Measurements from ENCODE around the gene SLC51A. TPM values are rescaled to one million over a fixed set of nuclear protein-coding genes. Genes with fewer than 3 reads are reported as not detected.
"Not testable (repeated sequence)": the region's sequence is repeated elsewhere in the genome, so short reads cannot be mapped to it uniquely, and the experiment has no call there.

The SLC51A gene
- total RNA-seq, 2 experiments from 2014 or later, result not detected

DNA sequence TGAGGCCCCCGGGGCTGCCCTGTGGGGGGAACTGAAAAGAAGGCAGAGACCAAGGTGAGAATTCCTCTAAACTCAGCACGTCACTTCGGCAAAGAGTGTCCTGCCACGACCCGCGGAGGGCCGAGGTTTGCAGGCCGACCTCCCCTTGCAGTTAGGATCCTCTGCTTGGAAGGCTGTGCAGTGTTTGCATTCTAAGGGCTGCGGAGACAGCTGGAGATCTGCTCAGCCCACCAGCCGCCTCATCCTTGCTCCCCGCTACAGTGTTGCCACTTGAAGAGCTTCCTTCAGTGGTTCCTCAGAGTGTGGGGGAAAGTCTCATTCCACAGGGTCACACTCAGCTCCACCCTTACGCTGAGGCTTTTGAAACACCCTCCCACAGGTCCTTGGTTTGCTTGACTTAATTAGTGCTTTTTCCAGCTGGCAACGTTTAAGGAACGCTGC, 10.8 kb downstream of the SLC51A start:
- H3K27ac Mint-ChIP-seq, result no peak overlapping the region
- no peaks in the 10 kb centered on the region for H3K4me1 Mint-ChIP-seq
- no peak overlapping the region for H3K4me3 Mint-ChIP-seq
- DNase-seq (no peak), ATAC-seq (ENCODE audit: low read depth) (no peak)
- peaks cover 2% of the 10 kb centered on the region for H3K27me3 Mint-ChIP-seq
- POLR2A ChIA-PET, result interaction anchor here (1.1 kb wide), 1 partner anchor 7 kb away, joined by 3 read pairs; no protein-coding TSS in a partner anchor
- no peaks in the 10 kb centered on the region for H3K9me3 Mint-ChIP-seq
- H3K36me3 Mint-ChIP-seq, result no peaks in the 10 kb centered on the region

DNA sequence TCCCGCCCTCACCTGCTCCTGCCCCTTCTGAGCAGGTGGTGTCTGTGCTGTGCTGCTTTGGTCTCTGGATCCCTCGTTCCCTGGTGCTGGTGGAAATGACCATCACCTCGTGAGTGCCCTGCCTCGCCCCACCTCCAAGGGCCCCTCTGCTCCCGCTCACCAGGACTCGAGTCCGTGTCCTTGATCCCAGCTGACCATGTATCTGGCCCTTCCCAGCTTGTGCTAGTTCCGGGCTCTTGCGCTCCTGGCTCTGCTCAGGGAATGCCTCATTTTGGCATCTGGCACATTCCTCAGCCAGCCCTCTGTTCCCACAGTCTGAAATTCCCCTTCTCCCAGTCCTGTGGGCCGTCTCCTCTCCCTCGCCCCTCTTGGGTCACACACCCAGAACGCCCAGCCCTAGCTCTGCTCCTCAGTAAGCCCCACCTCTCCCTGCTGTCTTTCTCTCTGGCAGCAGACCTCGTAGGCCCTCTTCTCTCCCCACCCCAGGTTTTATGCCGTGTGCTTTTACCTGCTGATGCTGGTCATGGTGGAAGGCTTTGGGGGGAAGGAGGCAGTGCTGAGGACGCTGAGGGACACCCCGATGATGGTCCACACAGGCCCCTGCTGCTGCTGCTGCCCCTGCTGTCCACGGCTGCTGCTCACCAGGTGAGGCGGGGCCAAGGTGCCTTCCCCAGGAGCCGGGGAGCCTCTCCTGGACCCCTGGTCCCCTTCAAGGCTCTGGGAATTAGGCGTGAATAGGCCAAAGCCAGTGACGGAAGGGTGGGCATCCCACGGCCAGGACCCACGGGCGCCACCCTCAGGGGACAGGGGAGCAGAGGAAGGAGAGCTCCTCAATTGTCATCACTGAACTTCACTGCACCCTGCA, 11.5 kb downstream of the SLC51A start:
- H3K9me3 Mint-ChIP-seq, result no peaks in the 10 kb centered on the region
- peaks cover 2% of the 10 kb centered on the region for H3K27me3 Mint-ChIP-seq
- POLR2A ChIA-PET, result interaction anchor here (1.1 kb wide), 1 partner anchor 8 kb away, joined by 3 read pairs; no protein-coding TSS in a partner anchor
- H3K4me3 Mint-ChIP-seq, result no peak overlapping the region
- no peak overlapping the region for H3K27ac Mint-ChIP-seq
- H3K4me1 Mint-ChIP-seq, result peaks cover under 1% of the 10 kb centered on the region
- no peaks in the 10 kb centered on the region for H3K36me3 Mint-ChIP-seq
- ATAC-seq (ENCODE audit: low read depth) (no peak), DNase-seq (no peak)

DNA sequence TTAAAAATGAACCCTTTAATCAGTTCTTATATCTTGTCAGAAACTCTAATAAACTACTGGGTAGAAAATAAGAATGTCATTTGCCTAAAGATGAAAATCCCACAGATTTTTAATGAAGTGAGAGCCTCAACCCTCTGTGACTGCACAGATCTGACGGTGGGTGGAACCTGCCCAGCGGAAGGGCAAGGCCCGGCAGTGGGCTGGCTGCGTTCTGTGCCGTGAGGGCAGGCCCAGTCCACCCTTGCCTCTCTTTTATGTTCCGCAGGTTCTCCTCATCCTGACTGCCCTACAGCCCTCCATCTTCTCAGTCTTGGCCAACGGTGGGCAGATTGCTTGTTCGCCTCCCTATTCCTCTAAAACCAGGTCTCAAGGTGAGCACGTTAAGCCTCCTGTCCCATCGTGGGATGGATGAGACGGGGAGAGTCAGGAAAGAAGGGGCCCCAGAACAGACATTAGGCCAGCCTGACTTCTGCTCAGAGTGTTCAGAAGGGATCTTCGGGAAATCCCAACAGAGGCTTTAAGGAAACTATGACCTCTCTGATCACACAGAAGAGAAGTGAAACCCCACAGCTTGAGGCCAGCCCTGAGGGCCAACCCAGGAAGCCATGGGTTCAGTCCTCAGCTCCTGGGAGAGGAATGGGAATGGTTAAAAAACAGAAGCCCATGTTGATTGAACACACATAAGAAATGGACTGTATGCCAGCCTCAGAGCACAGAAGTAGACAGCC, 16.0 kb downstream of the SLC51A start:
- Mint-ChIP-seq H3K36me3 (peaks cover 15% of the 10 kb centered on the region), H3K27ac (no peak overlapping the region), H3K4me3 (no peak overlapping the region), H3K4me1 (peaks cover 16% of the 10 kb centered on the region), H3K27me3 (no peaks in the 10 kb centered on the region), H3K9me3 (no peaks in the 10 kb centered on the region)
- ATAC-seq (ENCODE audit: low read depth) (no peak), DNase-seq (no peak)
- POLR2A ChIA-PET, result no interaction called here

DNA sequence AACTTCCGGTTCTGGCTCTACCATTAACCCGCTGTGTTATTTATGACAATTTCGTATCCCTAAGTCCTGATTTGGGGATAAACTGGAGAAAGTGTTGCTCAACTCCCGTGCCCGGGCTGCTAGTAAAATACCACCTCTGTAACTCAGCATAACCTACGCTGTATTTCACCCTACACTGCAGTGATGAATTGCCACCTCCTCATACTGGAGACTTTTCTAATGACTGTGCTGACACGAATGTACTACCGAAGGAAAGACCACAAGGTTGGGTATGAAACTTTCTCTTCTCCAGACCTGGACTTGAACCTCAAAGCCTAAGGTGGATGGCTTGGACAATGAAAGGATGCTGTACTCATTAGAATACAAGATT, 16.5 kb downstream of the SLC51A start:
- no peak for ATAC-seq (ENCODE audit: low read depth)

DNA sequence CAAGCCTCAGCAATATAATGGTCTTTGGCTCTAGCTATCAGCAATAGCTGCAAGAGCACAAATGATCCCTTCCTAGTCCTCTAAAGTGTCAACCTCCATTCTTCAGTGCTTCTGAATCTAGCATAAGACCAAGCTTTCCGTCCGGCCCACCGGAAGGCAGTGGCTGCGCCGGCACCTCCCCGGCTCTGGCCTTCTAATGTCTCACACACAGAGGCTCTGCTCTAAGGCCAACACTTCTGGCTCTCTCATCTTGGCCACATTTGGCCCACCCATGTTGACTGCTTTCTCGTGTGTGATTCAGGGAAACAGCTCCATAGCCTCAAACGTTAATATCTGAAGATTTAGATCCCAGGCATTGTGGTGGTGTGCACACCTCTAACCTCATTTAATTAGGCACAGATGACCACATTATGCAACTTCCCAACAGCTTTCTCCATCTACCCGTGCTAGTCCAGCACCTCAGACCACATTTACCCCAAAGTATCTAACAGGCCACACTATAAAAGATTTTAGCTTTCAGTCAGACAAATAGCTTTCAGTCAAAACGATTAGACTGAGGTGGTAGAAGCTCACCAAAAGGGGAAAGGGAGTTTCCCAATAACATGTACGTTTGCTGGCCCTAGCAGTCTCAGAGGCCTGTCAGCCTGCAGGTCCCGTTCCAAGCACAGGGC, 19.3 kb downstream of the SLC51A start:
- POLR2A ChIA-PET, result no interaction called here
- H3K27ac Mint-ChIP-seq, result no peak overlapping the region
- H3K9me3 Mint-ChIP-seq, result no peaks in the 10 kb centered on the region
- no peak for ATAC-seq (ENCODE audit: low read depth)
- H3K4me3 Mint-ChIP-seq, result no peak overlapping the region
- peaks cover 19% of the 10 kb centered on the region for H3K4me1 Mint-ChIP-seq
- H3K36me3 Mint-ChIP-seq, result peaks cover 15% of the 10 kb centered on the region
- no peaks in the 10 kb centered on the region for H3K27me3 Mint-ChIP-seq
- DNase-seq, result no peak

More for the DNA sequence above, 16.5 kb downstream of the SLC51A start:
- no peak for DNase-seq
- Mint-ChIP-seq H3K4me1 (peaks cover 19% of the 10 kb centered on the region), H3K4me3 (no peak overlapping the region), H3K27ac (no peak overlapping the region), H3K27me3 (no peaks in the 10 kb centered on the region), H3K36me3 (peaks cover 15% of the 10 kb centered on the region), H3K9me3 (no peaks in the 10 kb centered on the region)
- POLR2A ChIA-PET, result no interaction called here

DNA sequence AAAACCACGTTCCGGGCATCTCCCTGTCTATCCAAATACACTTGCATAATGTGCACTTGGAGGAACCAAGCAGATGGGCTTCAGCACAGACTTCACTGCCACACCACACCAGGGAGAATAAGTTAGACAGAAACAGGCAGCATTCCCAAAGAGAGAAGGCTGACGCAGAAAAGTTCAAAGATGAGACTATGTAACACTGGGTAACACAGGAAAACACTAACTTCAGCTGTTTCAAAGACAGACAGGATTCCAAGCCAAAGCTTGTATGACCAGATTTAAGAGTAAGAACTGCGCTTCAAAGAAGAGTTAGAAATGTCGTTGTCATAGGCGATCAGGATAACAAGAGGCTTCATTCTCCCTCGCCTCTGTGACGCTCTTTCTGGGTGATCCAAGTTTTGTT, 19.9 kb downstream of the SLC51A start:
- peaks cover 16% of the 10 kb centered on the region for H3K36me3 Mint-ChIP-seq
- no peak overlapping the region for H3K4me3 Mint-ChIP-seq
- DNase-seq (no peak), ATAC-seq (ENCODE audit: low read depth) (no peak)
- POLR2A ChIA-PET, result no interaction called here
- H3K27ac Mint-ChIP-seq, result no peak overlapping the region
- H3K9me3 Mint-ChIP-seq, result no peaks in the 10 kb centered on the region
- H3K4me1 Mint-ChIP-seq, result peaks cover 19% of the 10 kb centered on the region
- no peaks in the 10 kb centered on the region for H3K27me3 Mint-ChIP-seq

DNA sequence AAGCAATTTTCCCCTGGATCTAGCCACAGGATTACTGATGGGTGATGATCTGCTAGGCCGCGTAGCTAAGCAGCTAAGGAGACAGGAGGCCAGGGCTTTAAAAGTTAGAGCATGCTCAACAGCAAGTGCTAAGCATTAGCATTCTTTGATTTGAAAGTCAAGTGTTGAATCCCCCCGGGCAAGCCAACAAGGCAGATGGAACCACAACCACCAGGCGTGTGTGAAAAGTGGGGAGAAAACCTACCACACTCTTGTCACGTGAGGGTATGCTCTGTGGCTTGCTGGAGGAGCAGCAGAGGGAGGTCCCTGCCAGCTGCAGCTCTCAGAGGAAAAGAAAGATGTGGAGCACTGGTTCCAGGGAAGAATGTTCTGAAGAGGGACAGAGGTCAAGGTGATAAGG, 20.9 kb downstream of the SLC51A start:
- DNase-seq (no peak), ATAC-seq (ENCODE audit: low read depth) (peak; percentile 66)
- Mint-ChIP-seq H3K9me3 (no peaks in the 10 kb centered on the region), H3K27me3 (no peaks in the 10 kb centered on the region), H3K4me1 (peaks cover 19% of the 10 kb centered on the region), H3K4me3 (peak overlapping the region; percentile 41), H3K36me3 (peaks cover 20% of the 10 kb centered on the region), H3K27ac (peak overlapping the region; percentile 70)
- POLR2A ChIA-PET, result interaction anchor here (1.4 kb wide), 1 partner anchor 17 kb away, joined by 3 read pairs; no protein-coding TSS in a partner anchor

DNA sequence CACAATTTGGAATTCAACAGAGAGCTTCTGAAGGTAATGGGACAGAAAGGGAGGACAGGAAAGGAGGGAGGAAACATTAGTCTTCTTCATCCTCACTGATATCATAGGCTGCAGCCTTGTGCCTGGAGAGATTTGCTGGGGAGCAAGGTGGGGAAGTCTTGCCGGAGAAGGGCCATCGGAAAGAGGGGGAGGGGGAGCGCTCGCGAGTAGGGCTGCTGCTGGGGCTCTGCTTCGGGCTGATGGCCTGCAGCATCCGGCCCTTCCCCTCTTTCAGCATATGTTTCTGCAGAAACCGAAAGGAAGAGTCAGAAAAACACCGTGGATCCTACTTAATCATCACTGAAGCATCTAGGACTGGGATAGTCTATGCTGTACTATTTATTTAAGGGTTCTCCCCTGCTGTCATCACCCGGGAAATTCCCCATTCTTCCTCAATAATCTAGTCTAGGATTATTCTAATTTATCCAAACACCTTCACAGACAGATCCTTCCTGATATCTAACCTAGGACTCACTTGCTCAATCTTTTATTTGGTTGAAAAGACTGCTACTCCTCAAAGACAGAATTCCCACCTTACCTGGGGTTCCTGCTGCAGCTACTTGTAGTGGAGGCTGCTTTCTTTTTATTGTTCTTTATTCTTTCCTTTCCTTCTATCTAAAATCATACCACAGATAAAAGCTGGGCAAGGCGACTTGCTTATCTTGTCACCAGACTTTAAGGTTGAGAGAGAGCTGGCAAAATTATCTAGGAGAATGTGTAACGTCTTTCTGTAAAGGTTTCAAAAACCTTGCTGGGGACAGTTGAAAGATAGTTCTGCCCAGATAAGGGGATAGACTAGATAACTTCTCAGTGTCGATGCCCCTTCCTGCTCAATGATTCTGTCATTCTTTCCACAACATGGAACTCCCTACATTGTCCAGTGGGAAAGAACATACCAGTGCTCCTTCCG, 22.6 kb downstream of the SLC51A start:
- Mint-ChIP-seq H3K4me3 (no peak overlapping the region), H3K4me1 (peaks cover 14% of the 10 kb centered on the region), H3K27ac (no peak overlapping the region), H3K36me3 (peaks cover 23% of the 10 kb centered on the region), H3K27me3 (no peaks in the 10 kb centered on the region), H3K9me3 (no peaks in the 10 kb centered on the region)
- no peak for ATAC-seq (ENCODE audit: low read depth)
- POLR2A ChIA-PET, result no interaction called here
- DNase-seq, result no peak

DNA sequence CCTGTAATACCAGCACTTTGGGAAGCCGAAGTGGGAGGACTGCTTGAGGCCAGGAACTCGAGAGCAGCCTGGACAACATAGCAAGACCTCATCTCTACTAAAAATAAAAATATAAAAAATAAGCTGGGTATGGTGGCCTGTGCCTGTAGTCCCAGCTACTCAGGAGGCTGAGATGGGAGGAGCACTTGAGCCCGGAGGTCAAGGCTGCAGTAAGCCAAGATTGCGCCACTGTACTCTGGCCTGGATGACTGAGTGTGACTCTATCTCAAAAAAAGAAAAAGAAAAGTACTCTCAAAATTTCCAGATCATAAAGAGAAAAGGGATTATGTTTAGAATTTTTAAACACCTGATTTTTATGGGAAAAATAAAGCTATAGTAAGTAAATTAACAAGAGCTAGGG, 24.1 kb downstream of the SLC51A start:
- peaks cover 13% of the 10 kb centered on the region for H3K4me1 Mint-ChIP-seq

DNA sequence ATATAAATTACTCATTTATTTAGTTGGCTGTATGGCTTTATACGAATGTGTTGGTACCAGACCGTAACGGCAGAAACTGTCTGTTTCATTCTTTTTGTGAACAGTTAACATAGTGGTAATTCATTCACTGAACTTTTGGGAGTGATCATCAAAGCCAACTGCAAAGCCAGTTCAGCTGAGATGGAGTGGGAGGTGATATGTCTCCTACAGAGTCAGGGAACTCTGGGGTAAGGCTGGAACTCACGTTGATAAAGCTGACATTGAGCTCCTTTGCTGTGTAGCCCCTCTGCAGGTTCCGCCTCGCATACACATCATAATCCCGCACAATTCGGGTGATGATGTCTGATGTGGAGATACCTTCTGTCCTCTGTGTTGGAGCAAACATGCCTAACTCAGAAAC, 25.4 kb downstream of the SLC51A start:
- Mint-ChIP-seq H3K27me3 (no peaks in the 10 kb centered on the region), H3K4me1 (peaks cover 9% of the 10 kb centered on the region), H3K36me3 (peaks cover 22% of the 10 kb centered on the region), H3K27ac (no peak overlapping the region), H3K9me3 (no peaks in the 10 kb centered on the region), H3K4me3 (no peak overlapping the region)
- DNase-seq, result no peak
- POLR2A ChIA-PET, result no interaction called here
- no peak for ATAC-seq (ENCODE audit: low read depth)

More for the DNA sequence above, 24.1 kb downstream of the SLC51A start:
- POLR2A ChIA-PET, result no interaction called here
- Mint-ChIP-seq H3K27ac (no peak overlapping the region), H3K27me3 (no peaks in the 10 kb centered on the region), H3K9me3 (no peaks in the 10 kb centered on the region), H3K4me3 (no peak overlapping the region), H3K36me3 (peaks cover 23% of the 10 kb centered on the region)
- no peak for ATAC-seq (ENCODE audit: low read depth)
- no peak for DNase-seq

DNA sequence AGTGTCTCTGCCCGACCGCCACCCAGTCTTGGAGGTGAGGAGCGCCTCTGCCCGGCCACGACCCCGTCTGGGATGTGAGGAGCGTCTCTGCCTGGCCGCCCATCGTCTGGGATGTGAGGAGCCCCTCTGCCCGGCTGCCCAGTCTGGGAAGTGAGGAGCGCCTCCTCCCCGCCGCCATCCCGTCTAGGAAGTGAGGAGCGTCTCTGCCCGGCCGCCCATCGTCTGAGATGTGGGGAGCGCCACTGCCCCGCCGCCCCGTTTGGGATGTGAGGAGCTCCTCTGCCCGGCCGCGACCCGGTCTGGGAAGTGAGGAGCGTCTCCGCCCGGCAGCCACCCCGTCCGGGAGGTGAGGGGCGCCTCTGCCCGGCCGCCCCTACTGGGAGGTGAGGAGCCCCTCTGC, 27.8 kb downstream of the SLC51A start:
- H3K4me1 Mint-ChIP-seq; H3K27me3 Mint-ChIP-seq; H3K9me3 Mint-ChIP-seq; POLR2A ChIA-PET; H3K27ac Mint-ChIP-seq; H3K4me3 Mint-ChIP-seq; ATAC-seq (ENCODE audit: low read depth); DNase-seq: not testable (repeated sequence)
- peaks cover 24% of the 10 kb centered on the region for H3K36me3 Mint-ChIP-seq

DNA sequence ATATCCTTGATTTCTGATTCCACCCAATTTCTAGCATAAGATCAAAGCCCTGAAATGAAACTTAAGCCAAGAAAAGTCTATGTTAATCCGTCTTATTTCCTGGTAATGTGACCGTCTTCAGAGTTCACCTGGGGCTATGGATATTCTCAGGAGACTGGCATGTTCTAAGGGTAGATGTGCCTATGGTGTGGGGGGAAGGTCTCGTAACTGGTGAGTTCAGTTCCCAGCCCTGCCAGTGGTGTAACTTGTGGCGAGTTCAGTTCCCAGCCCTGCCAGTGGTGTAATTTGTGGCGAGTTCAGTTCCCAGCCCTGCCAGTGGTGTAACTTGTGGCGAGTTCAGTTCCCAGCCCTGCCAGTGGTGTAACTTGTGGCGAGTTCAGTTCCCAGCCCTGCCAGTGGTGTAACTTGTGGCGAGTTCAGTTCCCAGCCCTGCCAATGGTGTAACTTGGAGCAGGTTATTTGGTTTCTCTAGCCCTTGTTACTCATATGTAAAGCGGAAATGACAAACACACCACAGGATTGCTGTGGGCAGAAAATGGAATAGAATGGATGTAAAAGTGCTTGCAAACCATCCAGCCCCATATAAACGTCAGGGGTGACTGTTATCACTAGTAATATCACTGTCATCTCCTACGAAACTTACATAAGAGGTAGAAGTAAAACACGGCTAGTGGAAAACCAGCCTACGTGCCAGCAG, 30.4 kb downstream of the SLC51A start:
- POLR2A ChIA-PET, result no interaction called here
- Mint-ChIP-seq H3K4me3 (no peak overlapping the region), H3K9me3 (no peaks in the 10 kb centered on the region), H3K36me3 (peaks cover 28% of the 10 kb centered on the region), H3K27ac (no peak overlapping the region), H3K4me1 (peaks cover 4% of the 10 kb centered on the region), H3K27me3 (no peaks in the 10 kb centered on the region)
- no peak for ATAC-seq (ENCODE audit: low read depth)
- no peak for DNase-seq
